ENCODE data around the gene TRPM5. TPM values are rescaled to one million over a fixed set of nuclear protein-coding genes. Genes with fewer than 3 reads are reported as not detected.

TRPM5 gene
- total RNA-seq, 3 donors from 2014 or later = not detected

GRCh38 chr11:2451916-2452315 lies 7.6 kb upstream of the TRPM5 start:
- Mint-ChIP-seq H3K27me3 (ENCODE audit: low read depth) (no peaks in the 10 kb centered on the region), H3K36me3 (ENCODE audit: insufficient read depth) (no peaks in the 10 kb centered on the region), H3K4me1 (ENCODE audit: low read depth) (peaks cover 12% of the 10 kb centered on the region), H3K9me3 (no peaks in the 10 kb centered on the region), H3K4me3 (no peak overlapping the region)
- DNase-seq (no peak), ATAC-seq (no peak)

GRCh38 chr11:2451336-2451735 lies 7.0 kb upstream of the TRPM5 start:
- no peaks in the 10 kb centered on the region for H3K27me3 Mint-ChIP-seq (ENCODE audit: low read depth)

DNA sequence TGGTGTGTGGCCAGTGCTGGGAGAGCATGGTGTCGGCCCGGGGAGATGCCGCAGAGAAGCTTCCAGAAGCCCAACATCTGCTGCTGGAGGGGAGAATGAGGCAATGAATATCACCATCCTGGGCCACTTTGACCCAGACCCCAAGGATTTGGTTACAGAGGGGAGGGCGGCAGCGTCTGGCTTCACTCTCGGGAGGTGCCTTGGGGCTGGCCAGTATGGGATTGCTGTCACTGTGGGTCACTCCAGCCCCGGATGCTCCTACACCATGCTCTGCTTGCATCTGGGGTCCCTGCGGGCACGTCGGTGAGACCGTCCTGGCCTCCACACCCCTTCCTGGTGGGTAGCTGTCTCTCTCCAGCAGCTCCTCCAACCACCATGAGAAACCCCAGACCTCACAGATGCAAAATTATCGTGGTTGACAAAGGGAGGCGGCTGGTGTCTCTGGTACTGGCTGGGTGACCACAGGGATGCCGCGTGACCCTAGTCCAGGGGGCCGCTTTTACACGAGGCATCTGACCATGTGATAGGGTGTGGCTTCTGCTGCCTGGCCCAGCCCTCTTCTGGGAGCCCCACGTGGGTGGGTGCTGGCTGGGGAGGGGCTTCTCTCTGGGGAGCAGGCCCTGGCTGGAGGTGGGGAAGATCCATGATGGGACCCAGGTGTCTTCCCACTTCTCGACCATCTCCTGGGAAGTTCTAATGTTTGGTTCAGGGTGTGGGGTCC lies 6.2 kb upstream of the TRPM5 start:
- Mint-ChIP-seq H3K36me3 (ENCODE audit: insufficient read depth) (no peaks in the 10 kb centered on the region), H3K4me1 (ENCODE audit: low read depth) (peaks cover 15% of the 10 kb centered on the region), H3K27me3 (ENCODE audit: low read depth) (no peaks in the 10 kb centered on the region), H3K9me3 (no peaks in the 10 kb centered on the region), H3K4me3 (no peak overlapping the region)
- ATAC-seq (no peak), DNase-seq (no peak)

More at GRCh38 chr11:2451336-2451735, 7.0 kb upstream of the TRPM5 start:
- Mint-ChIP-seq H3K36me3 (ENCODE audit: insufficient read depth) (no peaks in the 10 kb centered on the region), H3K4me3 (no peak overlapping the region), H3K9me3 (no peaks in the 10 kb centered on the region), H3K4me1 (ENCODE audit: low read depth) (peaks cover 15% of the 10 kb centered on the region)
- DNase-seq (no peak), ATAC-seq (no peak)

GRCh38 chr11:2449548-2450320 lies 5.4 kb upstream of the TRPM5 start:
- no peaks in the 10 kb centered on the region for H3K27me3 Mint-ChIP-seq (ENCODE audit: low read depth)
- H3K4me3 Mint-ChIP-seq = no peak overlapping the region
- peaks cover 19% of the 10 kb centered on the region for H3K4me1 Mint-ChIP-seq (ENCODE audit: low read depth)
- ATAC-seq (no peak), DNase-seq (no peak)
- no peaks in the 10 kb centered on the region for H3K9me3 Mint-ChIP-seq
- H3K36me3 Mint-ChIP-seq (ENCODE audit: insufficient read depth) = no peaks in the 10 kb centered on the region

DNA sequence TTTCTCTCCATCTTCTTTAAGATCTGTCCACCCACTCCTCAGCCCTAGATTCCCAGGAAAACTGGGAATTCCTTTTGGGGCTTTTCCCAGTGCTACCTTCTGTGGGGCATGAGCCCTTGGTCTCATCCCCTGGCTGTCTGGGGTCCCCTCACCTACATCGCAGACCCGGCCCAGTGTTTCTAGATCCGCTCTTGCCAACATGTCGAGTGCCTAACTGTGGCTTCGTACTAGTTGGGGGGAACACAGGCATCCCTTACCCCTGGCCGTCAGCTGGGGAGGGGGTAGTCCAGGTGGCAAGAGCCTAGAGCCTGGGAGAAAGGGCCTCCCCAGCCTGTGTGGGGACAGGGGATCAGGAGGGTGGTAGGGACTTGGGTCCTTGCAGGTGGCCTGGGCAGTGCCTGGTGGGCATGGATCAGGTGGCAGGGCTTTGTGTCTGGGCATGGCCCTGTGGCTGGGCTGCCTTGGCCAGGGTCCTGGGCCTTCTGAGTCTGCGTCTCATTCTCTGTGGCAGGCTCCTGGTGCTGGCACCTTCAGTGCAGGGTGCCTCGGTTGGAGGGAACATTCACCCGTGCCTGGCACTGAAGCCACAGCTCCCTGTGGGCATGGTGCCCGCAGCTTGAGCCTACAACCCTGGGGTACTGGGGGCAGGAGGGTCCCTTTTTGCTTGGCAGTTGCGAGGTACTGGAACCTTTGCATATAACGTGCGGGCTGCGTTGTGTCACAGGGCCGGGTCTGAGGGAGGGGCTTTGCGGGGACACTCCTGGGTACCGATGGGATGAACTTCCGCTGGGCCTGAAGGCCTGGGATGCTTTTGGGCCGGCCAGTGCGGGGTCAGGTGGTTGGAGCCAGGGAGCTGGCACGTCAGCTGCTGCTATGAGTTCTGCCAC lies 4.6 kb upstream of the TRPM5 start:
- H3K9me3 Mint-ChIP-seq = no peaks in the 10 kb centered on the region
- H3K4me3 Mint-ChIP-seq = no peak overlapping the region
- no peaks in the 10 kb centered on the region for H3K36me3 Mint-ChIP-seq (ENCODE audit: insufficient read depth)
- ATAC-seq = no peak
- H3K4me1 Mint-ChIP-seq (ENCODE audit: low read depth) = peaks cover 19% of the 10 kb centered on the region
- no peak for DNase-seq
- no peaks in the 10 kb centered on the region for H3K27me3 Mint-ChIP-seq (ENCODE audit: low read depth)

- DNase-seq (no peak), ATAC-seq (no peak)
- peaks cover 24% of the 10 kb centered on the region for H3K4me1 Mint-ChIP-seq (ENCODE audit: low read depth)
- H3K9me3 Mint-ChIP-seq = no peaks in the 10 kb centered on the region
- H3K27me3 Mint-ChIP-seq (ENCODE audit: low read depth) = no peaks in the 10 kb centered on the region
- H3K4me3 Mint-ChIP-seq = no peak overlapping the region
- no peaks in the 10 kb centered on the region for H3K36me3 Mint-ChIP-seq (ENCODE audit: insufficient read depth)
These were observed 3.8 kb upstream of the TRPM5 start for GRCh38 chr11:2447951-2448650.

GRCh38 chr11:2447253-2447950 lies 3.1 kb upstream of the TRPM5 start:
- no peak for DNase-seq

GRCh38 chr11:2446590-2447252 lies 2.4 kb upstream of the TRPM5 start:
- no peaks in the 10 kb centered on the region for H3K36me3 Mint-ChIP-seq (ENCODE audit: insufficient read depth)
- DNase-seq = no peak

More at GRCh38 chr11:2447253-2447950, 3.1 kb upstream of the TRPM5 start:
- Mint-ChIP-seq H3K27me3 (ENCODE audit: low read depth) (no peaks in the 10 kb centered on the region), H3K4me1 (ENCODE audit: low read depth) (peaks cover 31% of the 10 kb centered on the region), H3K9me3 (no peaks in the 10 kb centered on the region), H3K4me3 (peak overlapping the region; percentile 71), H3K36me3 (ENCODE audit: insufficient read depth) (no peaks in the 10 kb centered on the region)
- ATAC-seq = no peak

DNA sequence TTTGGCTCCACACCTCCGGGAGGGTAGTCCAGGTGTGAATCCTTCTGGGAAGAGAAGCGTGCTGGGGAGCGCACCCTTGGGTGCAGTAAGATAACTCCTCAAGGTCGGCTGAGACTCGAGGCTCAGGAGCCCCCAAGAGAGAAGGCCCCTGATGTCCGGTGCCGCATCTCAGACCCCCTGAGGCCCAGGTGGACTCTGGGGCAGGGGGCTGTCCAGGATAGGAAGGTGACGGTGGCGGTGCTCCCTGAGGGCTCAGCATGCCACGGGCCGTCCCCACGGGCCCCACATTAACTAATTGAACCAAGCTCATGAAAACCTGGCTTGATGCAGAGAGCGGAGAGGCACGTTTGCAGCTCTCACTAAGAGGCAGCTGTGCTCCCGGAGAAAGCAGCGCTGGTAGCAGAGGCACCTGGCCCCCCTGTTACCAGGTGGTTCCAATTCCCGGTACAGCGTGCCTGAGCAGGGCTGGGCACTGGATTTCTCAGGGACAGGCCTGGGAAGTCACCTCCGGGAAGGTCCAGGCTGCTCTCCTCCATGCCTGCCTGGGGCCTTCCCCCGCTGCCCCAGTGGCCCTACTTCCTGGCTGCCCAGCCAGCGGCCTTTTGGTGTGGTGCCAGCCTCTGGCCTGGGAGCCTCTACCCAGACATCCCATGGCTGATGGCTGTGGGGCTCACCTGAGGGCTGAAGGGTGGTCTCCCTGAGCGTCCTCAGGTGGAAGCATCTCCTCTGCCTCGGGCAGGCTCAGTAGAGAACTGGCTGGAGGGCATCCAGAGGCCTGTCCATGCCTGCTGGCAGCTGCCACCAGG lies 1.6 kb upstream of the TRPM5 start:
- ATAC-seq = no peak
- Mint-ChIP-seq H3K4me3 (peak overlapping the region; percentile 86), H3K4me1 (ENCODE audit: low read depth) (peaks cover 33% of the 10 kb centered on the region), H3K36me3 (ENCODE audit: insufficient read depth) (no peaks in the 10 kb centered on the region), H3K27me3 (ENCODE audit: low read depth) (no peaks in the 10 kb centered on the region), H3K9me3 (no peaks in the 10 kb centered on the region)
- DNase-seq = no peak

More at GRCh38 chr11:2446590-2447252, 2.4 kb upstream of the TRPM5 start:
- Mint-ChIP-seq H3K4me3 (peak overlapping the region; percentile 71), H3K4me1 (ENCODE audit: low read depth) (peaks cover 33% of the 10 kb centered on the region), H3K27me3 (ENCODE audit: low read depth) (no peaks in the 10 kb centered on the region), H3K9me3 (no peaks in the 10 kb centered on the region)
- no peak for ATAC-seq

DNA sequence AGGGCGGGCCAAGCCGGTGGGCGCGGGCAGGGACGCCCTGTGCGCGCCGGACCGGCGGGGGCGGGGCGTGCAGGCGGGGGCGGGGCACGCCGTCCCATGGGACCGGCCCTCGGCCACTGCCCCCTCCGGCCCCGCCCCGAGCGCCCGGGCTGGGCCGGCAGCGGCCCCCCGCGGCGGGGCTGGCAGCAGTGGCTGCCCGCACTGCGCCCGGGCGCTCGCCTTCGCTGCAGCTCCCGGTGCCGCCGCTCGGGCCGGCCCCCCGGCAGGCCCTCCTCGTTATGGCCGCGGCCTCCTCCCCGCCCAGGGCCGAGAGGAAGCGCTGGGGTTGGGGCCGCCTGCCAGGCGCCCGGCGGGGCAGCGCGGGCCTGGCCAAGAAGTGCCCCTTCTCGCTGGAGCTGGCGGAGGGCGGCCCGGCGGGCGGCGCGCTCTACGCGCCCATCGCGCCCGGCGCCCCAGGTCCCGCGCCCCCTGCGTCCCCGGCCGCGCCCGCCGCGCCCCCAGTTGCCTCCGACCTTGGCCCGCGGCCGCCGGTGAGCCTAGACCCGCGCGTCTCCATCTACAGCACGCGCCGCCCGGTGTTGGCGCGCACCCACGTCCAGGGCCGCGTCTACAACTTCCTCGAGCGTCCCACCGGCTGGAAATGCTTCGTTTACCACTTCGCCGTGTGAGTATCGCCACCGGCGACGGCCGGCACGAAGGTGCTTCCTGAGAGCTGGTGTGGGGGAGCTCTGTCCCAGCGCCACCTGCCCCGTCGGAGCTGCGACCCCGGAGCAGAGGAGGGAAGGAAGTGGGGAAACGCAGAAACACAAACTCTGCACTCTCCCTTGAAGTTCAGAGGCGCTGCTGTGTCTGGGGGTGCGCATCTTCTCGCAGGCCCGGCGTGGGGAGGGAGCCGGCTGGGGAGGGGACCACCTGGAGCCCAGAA lies 769 bp upstream of the TRPM5 start, which contains the start of gene KCNQ1:
KCNQ1 (plus strand) TSS at position 188 of the 925 bp plus-strand sequence; CDS start at position 279, 91 bp downstream.
- Mint-ChIP-seq H3K4me1 (ENCODE audit: low read depth) (peaks cover 33% of the 10 kb centered on the region), H3K36me3 (ENCODE audit: insufficient read depth) (no peaks in the 10 kb centered on the region)

DNA sequence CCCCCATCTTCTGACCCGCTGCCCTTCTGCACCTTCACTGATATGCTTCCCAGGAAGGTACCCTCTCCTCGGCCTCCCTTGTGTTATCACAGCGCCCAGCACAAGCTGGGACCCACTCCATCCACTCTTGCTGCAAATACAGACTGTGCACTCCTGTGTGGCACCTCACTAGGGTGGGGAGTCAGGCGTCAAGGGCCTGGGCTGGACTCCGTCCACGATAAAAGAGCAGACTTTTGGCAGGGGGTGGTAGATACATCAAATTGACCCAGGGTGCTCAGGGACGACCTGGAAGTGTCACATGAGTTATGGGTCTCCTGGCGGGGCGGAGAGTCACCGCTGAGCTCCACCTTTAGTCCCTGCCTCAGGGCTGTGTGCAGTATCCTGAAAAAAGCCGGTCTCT lies 908 bp downstream of the TRPM5 start:
- Mint-ChIP-seq H3K4me1 (ENCODE audit: low read depth) (peaks cover 30% of the 10 kb centered on the region), H3K27me3 (ENCODE audit: low read depth) (no peaks in the 10 kb centered on the region), H3K4me3 (peak overlapping the region; percentile 22), H3K36me3 (ENCODE audit: insufficient read depth) (no peaks in the 10 kb centered on the region), H3K9me3 (no peaks in the 10 kb centered on the region)
- DNase-seq (no peak), ATAC-seq (no peak)

More for the DNA sequence above, 769 bp upstream of the TRPM5 start, which contains the start of gene KCNQ1:
- Mint-ChIP-seq H3K4me3 (peak within 1 kb of the TSS; percentile 86), H3K9me3 (no peaks in the 10 kb centered on the region), H3K27me3 (ENCODE audit: low read depth) (no peaks in the 10 kb centered on the region)
- DNase-seq = no peak
- peak; percentile 58 to 67 for ATAC-seq
